HCT116 (cell line): Measurements from ENCODE around the gene OPN3. TPM values are rescaled to one million over a fixed set of nuclear protein-coding genes. Genes with fewer than 3 reads are reported as not detected.

Source experiments
- ATAC-seq: fragments of 200-7000 bp; cut with Tn5 transposase; 2 replicates; pipeline ENCODE4 v1.9.1; 2020; ENCODE audit warnings: mild to moderate bottlenecking, moderate library complexity
- BruUV-seq: library from RNA; stranded (reverse); fragments of 400-500 nt; replicated peaks from 2 replicates; lab custom pipeline; 2021; lab: Mats Ljungman, UMichigan
- CTCF ChIA-PET: fragments of 300-600 bp; sonication (Branson Sonifier 250); formaldehyde crosslinking; loops from one replicate; lab custom pipeline; 2021; ENCODE audit warnings: antibody characterized with exemption; lab: Charles Lee
- POLR2A ChIA-PET: fragments of 300-600, 350-600 bp; sonication (Branson Sonifier 250); formaldehyde crosslinking; loops from one replicate; lab custom pipeline; 2021; ENCODE audit warnings: antibody characterized with exemption; lab: Charles Lee
- RAD21 ChIA-PET, 2 experiments: fragments of 300-600 bp; sonication (Branson Sonifier 250); formaldehyde crosslinking; loops; one replicate each; lab custom pipeline; 2023; ENCODE audit warnings: low total read pairs in 2 of 2; ENCODE audit not compliant: uncharacterized antibody in 2 of 2, unreplicated experiment in 2 of 2, low non-redundant PET in 1 of 2; lab: Charles Lee
- DNase-seq: peaks from one replicate; pipeline ENCODE4 v3.0.0-alpha.2; 2010; ENCODE audit warnings: low read depth, low spot score
- H2AFZ ChIP-seq: fragments of 200-600 bp; shearing (Covaris generic), sonication (generic); 2 replicates; pipeline ENCODE4 v1.6.1; 2017; ENCODE audit warnings: low read depth, mixed run types, mixed read lengths, antibody characterized with exemption, low read length; ENCODE audit not compliant: poor library complexity, severe bottlenecking
- H3K27ac ChIP-seq: 2 replicates; pipeline ENCODE4 v1.5.1; 2012; ENCODE audit warnings: low read depth, low read length
- H3K27me3 ChIP-seq: fragments of 200-600 bp; sonication (generic); 2 replicates; pipeline ENCODE4 v1.6.1; 2016; ENCODE audit warnings: mixed run types, low read length, mixed read lengths; ENCODE audit not compliant: insufficient read depth
- H3K36me3 ChIP-seq, 2 experiments: fragments of 200-500 bp in 1 of 2; fragments of 200-600 bp in 1 of 2; sonication (Bioruptor generic) in 1 of 2; sonication (generic) in 1 of 2; 2 replicates each; pipeline versions ENCODE4 v1.5.1 to v1.6.1; 2014 to 2016; ENCODE audit warnings: low read length in 2 of 2, inconsistent platforms in 1 of 2, mixed read lengths in 1 of 2, mixed run types in 1 of 2; ENCODE audit not compliant: insufficient read depth in 2 of 2, control insufficient read depth in 1 of 2
- H3K4me1 ChIP-seq, 2 experiments: fragments of 200-600 bp in 1 of 2; sonication (generic) in 1 of 2; 2 replicates each; pipeline versions ENCODE4 v1.5.1 to v1.6.1; 2012 to 2017; ENCODE audit warnings: low read length in 2 of 2, inconsistent platforms in 1 of 2, mild to moderate bottlenecking in 1 of 2, mixed read lengths in 1 of 2, mixed run types in 1 of 2, moderate library complexity in 1 of 2; ENCODE audit not compliant: insufficient read depth in 2 of 2, control insufficient read depth in 1 of 2
- H3K4me2 ChIP-seq: fragments of 200-600 bp; sonication (generic); 2 replicates; pipeline ENCODE4 v1.6.1; 2017; ENCODE audit warnings: mixed run types, low read length, mixed read lengths
- H3K4me3 ChIP-seq, 2 experiments: fragments of 200-600 bp in 1 of 2; sonication (generic) in 1 of 2; replicated peaks in 1 of 2; 2 replicates each; pipeline ENCODE4 v1.5.1; 2011 to 2016; ENCODE audit warnings: low read length in 2 of 2, control low read depth in 1 of 2, low read depth in 1 of 2, mild to moderate bottlenecking in 1 of 2, mixed read lengths in 1 of 2, mixed run types in 1 of 2
- H3K79me2 ChIP-seq: fragments of 200-600 bp; sonication (generic); 2 replicates; pipeline ENCODE4 v1.6.1; 2017; ENCODE audit warnings: mild to moderate bottlenecking, mixed run types, low read length, moderate library complexity, mixed read lengths; ENCODE audit not compliant: insufficient read depth
- H3K9ac ChIP-seq: fragments of 200-600 bp; sonication (generic); 2 replicates; pipeline ENCODE4 v1.6.1; 2016; ENCODE audit warnings: low read length, mixed read lengths
- H3K9me2 ChIP-seq: fragments of 200-600 bp; sonication (generic), shearing (Covaris generic); 2 replicates; pipeline ENCODE4 v1.6.1; 2017; ENCODE audit warnings: mixed run types, mild to moderate bottlenecking, moderate library complexity; ENCODE audit not compliant: insufficient read depth
- H3K9me3 ChIP-seq, 2 experiments: fragments of 200-500 bp in 1 of 2; fragments of 200-600 bp in 1 of 2; sonication (Bioruptor generic) in 1 of 2; sonication (generic) in 1 of 2; 2 replicates each; pipeline ENCODE4 v1.6.1; 2014 to 2017; ENCODE audit warnings: low read length in 2 of 2, mixed read lengths in 2 of 2, inconsistent platforms in 1 of 2, low read depth in 1 of 2, mild to moderate bottlenecking in 1 of 2, mixed run types in 1 of 2, moderate library complexity in 1 of 2; ENCODE audit not compliant: control insufficient read depth in 1 of 2, insufficient read depth in 1 of 2
- H4K20me1 ChIP-seq: fragments of 200-600 bp; sonication (generic), shearing (Covaris generic); 2 replicates; pipeline ENCODE4 v1.6.1; 2017; ENCODE audit warnings: mixed run types, mild to moderate bottlenecking, moderate library complexity; ENCODE audit not compliant: insufficient read depth
- FOSL1 ChIP-seq: IDR thresholded peaks from 2 replicates; pipeline ENCODE4 v1.6.1; 2012; ENCODE audit warnings: low read depth
- POLR2AphosphoS5 ChIP-seq: IDR thresholded peaks from 2 replicates; pipeline ENCODE4 v1.6.1; 2011; ENCODE audit warnings: mild to moderate bottlenecking, low read depth, low read length, moderate library complexity
- RAD21 ChIP-seq: IDR thresholded peaks from 2 replicates; pipeline ENCODE4 v1.6.1; 2012; ENCODE audit warnings: low read depth, mild to moderate bottlenecking
- YY1 ChIP-seq: IDR thresholded peaks from 2 replicates; pipeline ENCODE4 v1.6.1; 2011; ENCODE audit warnings: low read length, low read depth, moderate library complexity, mild to moderate bottlenecking; ENCODE audit not compliant: insufficient replicate concordance; ENCODE audit errors: extremely low read depth
- ZFX ChIP-seq: fragments of 450-650 bp; IDR thresholded peaks from 2 replicates; pipeline ENCODE4 v1.6.1; 2017
- ZNF274 ChIP-seq: fragments of 200-500 bp; sonication (Bioruptor generic); IDR thresholded peaks from 2 replicates; pipeline ENCODE4 v1.6.1; 2014; ENCODE audit warnings: mild to moderate bottlenecking, low read depth, low read length, inconsistent platforms
- intact Hi-C: fragments of 100-400 bp; cut with micrococcal nuclease; formaldehyde crosslinking; loops from 2 replicates; pipeline ENCODE4 v1.10.0; 2022
- total RNA-seq: library from RNA; stranded (reverse); gene quantifications from one replicate; pipeline ENCODE4 v1.2.1, GENCODE V29; 2021; ENCODE audit not compliant: unreplicated experiment
- TF ChIP-seq, protein P1 (sequence below): IDR thresholded peaks from 2 replicates; pipeline ENCODE4 v1.6.1; 2012

Gene OPN3
- total RNA-seq, 1 experiment from 2014 or later = 6.1 TPM

DNA sequence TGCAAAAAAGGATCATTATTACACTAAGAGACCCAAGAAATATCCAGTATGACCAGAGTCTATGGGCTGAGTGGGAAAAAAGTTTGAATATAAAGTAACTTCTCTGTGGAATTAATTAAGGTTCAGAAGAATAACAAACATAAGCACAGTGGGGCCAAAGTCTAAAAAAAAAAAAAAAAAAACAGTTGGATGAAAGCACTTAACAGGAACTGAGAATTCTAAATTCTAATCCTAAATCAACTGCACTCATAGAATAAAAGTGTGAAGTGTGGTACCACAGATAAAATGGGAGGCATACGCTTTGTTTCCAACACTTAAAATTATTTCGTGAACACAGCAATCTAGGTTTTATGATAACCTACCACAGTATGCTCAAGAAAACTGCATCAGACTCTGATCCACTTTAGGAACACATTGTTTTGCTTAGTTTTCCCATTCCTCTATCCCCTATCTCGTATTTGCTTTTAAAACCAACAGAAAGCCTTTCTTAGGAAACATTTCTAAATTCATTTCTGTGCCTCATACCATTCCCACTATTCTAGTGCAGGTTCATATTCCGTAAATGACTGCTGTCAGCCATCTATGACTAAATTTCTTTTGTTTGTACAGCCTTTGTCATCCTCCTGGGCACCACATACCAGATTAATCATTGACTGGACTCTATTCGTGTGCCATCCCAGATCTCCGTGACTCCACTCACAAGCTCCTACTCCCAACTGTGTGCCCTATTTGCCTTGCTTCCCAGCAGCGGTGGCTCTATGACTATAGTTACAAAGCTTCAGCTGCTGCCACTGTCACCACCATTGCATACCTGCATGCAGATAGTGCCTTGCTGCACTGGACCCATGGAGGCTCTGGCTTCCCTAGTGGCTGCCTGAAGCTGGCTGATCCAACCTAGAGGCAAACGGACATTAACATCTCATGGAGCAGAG, 24.9 kb downstream of the OPN3 start:
- Histone ChIP-seq H3K9ac (no peak overlapping the region), H4K20me1 (no peaks in the 10 kb centered on the region), H3K79me2 (no peaks in the 10 kb centered on the region), H3K36me3 (no peaks in the 10 kb centered on the region), H3K9me2 (no peaks in the 10 kb centered on the region), H3K9me3 (no peaks in the 10 kb centered on the region), H3K4me1 (peaks cover 0 to 5% of the 10 kb centered on the region in 2 experiments; a peak in 1 of 4 replicates), H3K4me2 (no peak overlapping the region), H3K27ac (no peak overlapping the region), H3K27me3 (no peaks in the 10 kb centered on the region), H2AFZ (no peak overlapping the region), H3K4me3 (no peak overlapping the region)
- TF ChIP-seq FOSL1 = no peak
- no peak for TF ChIP-seq YY1
- TF ChIP-seq, protein P1, sequence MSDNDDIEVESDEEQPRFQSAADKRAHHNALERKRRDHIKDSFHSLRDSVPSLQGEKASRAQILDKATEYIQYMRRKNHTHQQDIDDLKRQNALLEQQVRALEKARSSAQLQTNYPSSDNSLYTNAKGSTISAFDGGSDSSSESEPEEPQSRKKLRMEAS = no peak
- TF ChIP-seq ZFX = no peak
- no peak for TF ChIP-seq RAD21
- BruUV-seq = no TSS peak
- ChIA-PET CTCF (no interaction called here), RAD21 (no interaction called here), POLR2A (no interaction called here)
- ATAC-seq (no peak), DNase-seq (no peak)
- intact Hi-C loops = no loop called here

DNA sequence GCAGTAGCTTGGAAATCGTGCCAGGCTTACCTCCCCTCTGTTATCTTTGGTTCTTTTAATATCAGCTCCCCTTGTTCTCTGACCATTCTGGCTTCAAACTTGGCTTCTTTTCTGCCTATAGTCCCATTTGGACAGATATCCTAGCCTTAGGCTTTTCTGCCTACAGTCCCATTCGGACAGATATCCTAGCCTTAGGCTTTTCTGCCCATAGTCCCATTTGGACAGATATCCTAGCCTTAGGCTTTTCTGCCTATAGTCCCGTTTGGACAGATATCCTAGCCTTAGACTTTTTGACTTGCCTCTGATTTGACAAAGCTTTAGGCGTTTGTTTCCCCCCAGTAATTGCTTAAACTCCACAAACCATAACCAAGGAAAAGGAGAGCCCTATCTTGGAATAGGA, 25.6 kb downstream of the OPN3 start:
- ChIA-PET CTCF (no interaction called here), POLR2A (no interaction called here), RAD21 (no interaction called here)
- no peak overlapping the region for H3K9ac ChIP-seq
- no peaks in the 10 kb centered on the region for H3K79me2 ChIP-seq
- no peaks in the 10 kb centered on the region for H3K36me3 ChIP-seq
- H3K4me2 ChIP-seq = no peak overlapping the region
- intact Hi-C loops = no loop called here
- no peak overlapping the region for H2AFZ ChIP-seq
- peaks cover 0 to 5% of the 10 kb centered on the region in 2 experiments; a peak in 1 of 4 replicates for H3K4me1 ChIP-seq
- BruUV-seq = no TSS peak
- no peaks in the 10 kb centered on the region for H3K9me2 ChIP-seq
- H3K27ac ChIP-seq = no peak overlapping the region
- H3K4me3 ChIP-seq = no peak overlapping the region
- DNase-seq (no peak), ATAC-seq (no peak)
- H3K9me3 ChIP-seq = no peaks in the 10 kb centered on the region
- no peaks in the 10 kb centered on the region for H3K27me3 ChIP-seq
- H4K20me1 ChIP-seq = no peaks in the 10 kb centered on the region
- TF ChIP-seq POLR2AphosphoS5 (no peak), ZNF274 (no peak)
